Measurements from ENCODE around the gene SLC25A25.
"Not testable (repeated sequence)": the region's sequence is repeated elsewhere in the genome, so short reads cannot be mapped to it uniquely, and the experiment has no call there.

The SLC25A25 gene

DNA sequence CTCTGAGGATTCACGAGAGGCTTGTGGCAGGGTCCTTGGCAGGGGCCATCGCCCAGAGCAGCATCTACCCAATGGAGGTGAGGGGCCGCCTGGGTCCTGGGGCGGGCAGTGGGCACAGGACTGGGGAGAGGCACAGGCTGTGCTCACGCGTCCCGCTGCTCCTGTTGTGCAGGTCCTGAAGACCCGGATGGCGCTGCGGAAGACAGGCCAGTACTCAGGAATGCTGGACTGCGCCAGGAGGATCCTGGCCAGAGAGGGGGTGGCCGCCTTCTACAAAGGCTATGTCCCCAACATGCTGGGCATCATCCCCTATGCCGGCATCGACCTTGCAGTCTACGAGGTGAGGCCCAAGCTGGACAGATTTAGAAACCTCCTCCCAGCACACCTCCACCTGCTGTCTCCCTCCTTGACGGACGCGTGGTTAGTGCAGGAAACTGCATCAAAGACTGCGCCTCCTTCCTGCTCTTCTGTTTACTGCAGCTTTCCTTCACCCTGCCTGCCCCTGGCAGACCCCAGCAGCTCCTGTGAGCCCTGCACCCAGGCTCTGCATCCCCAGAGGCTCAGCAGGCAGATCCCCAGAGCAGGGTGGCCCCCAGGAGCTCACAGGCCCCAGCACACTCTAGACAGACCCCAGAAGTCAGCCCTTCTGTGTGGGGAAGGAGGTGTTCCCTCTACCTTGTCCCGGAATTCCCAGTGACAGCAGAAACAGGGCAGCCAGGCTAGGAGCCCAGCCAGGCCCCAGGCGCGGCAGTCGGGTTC, 38.3 kb downstream of the SLC25A25 start:
- H3K4me3 ChIP-seq (ENCODE audit: low read depth, low read length), result no peak overlapping the region
- TF ChIP-seq, protein P1, sequence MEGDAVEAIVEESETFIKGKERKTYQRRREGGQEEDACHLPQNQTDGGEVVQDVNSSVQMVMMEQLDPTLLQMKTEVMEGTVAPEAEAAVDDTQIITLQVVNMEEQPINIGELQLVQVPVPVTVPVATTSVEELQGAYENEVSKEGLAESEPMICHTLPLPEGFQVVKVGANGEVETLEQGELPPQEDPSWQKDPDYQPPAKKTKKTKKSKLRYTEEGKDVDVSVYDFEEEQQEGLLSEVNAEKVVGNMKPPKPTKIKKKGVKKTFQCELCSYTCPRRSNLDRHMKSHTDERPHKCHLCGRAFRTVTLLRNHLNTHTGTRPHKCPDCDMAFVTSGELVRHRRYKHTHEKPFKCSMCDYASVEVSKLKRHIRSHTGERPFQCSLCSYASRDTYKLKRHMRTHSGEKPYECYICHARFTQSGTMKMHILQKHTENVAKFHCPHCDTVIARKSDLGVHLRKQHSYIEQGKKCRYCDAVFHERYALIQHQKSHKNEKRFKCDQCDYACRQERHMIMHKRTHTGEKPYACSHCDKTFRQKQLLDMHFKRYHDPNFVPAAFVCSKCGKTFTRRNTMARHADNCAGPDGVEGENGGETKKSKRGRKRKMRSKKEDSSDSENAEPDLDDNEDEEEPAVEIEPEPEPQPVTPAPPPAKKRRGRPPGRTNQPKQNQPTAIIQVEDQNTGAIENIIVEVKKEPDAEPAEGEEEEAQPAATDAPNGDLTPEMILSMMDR (IDR thresholded peaks at IDR 0.05; ENCODE audit: control insufficient read depth, extremely low read depth, insufficient read depth), result no peak
- no peak for DNase-seq (ENCODE audit: low read depth)

DNA sequence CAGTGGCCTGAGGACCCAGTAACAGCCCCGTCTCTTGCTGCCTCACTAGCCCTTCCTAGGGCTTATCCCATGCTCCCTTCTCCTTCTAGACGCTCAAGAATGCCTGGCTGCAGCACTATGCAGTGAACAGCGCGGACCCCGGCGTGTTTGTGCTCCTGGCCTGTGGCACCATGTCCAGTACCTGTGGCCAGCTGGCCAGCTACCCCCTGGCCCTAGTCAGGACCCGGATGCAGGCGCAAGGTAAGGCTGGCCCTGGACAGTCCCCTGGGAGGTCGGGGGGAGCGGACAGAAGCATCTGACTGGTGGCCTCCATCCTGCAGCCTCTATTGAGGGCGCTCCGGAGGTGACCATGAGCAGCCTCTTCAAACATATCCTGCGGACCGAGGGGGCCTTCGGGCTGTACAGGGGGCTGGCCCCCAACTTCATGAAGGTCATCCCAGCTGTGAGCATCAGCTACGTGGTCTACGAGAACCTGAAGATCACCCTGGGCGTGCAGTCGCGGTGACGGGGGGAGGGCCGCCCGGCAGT, 39.0 kb downstream of the SLC25A25 start:
- no peak for DNase-seq (ENCODE audit: low read depth)
- TF ChIP-seq, protein P1 (IDR thresholded peaks at IDR 0.05; ENCODE audit: control insufficient read depth, extremely low read depth, insufficient read depth), result no peak
- no peak overlapping the region for H3K4me3 ChIP-seq (ENCODE audit: low read depth, low read length)

DNA sequence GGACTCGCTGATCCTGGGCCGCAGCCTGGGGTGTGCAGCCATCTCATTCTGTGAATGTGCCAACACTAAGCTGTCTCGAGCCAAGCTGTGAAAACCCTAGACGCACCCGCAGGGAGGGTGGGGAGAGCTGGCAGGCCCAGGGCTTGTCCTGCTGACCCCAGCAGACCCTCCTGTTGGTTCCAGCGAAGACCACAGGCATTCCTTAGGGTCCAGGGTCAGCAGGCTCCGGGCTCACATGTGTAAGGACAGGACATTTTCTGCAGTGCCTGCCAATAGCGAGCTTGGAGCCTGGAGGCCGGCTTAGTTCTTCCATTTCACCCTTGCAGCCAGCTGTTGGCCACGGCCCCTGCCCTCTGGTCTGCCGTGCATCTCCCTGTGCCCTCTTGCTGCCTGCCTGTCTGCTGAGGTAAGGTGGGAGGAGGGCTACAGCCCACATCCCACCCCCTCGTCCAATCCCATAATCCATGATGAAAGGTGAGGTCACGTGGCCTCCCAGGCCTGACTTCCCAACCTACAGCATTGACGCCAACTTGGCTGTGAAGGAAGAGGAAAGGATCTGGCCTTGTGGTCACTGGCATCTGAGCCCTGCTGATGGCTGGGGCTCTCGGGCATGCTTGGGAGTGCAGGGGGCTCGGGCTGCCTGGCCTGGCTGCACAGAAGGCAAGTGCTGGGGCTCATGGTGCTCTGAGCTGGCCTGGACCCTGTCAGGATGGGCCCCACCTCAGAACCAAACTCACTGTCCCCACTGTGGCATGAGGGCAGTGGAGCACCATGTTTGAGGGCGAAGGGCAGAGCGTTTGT, 39.6 kb downstream of the SLC25A25 start:
- DNase-seq (ENCODE audit: low read depth), result no peak

DNA sequence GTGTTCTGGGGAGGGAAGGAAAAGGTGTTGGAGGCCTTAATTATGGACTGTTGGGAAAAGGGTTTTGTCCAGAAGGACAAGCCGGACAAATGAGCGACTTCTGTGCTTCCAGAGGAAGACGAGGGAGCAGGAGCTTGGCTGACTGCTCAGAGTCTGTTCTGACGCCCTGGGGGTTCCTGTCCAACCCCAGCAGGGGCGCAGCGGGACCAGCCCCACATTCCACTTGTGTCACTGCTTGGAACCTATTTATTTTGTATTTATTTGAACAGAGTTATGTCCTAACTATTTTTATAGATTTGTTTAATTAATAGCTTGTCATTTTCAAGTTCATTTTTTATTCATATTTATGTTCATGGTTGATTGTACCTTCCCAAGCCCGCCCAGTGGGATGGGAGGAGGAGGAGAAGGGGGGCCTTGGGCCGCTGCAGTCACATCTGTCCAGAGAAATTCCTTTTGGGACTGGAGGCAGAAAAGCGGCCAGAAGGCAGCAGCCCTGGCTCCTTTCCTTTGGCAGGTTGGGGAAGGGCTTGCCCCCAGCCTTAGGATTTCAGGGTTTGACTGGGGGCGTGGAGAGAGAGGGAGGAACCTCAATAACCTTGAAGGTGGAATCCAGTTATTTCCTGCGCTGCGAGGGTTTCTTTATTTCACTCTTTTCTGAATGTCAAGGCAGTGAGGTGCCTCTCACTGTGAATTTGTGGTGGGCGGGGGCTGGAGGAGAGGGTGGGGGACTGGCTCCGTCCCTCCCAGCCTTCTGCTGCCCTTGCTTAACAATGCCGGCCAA, 40.4 kb downstream of the SLC25A25 start:
- no peak for DNase-seq (ENCODE audit: low read depth)
- H3K4me3 ChIP-seq (ENCODE audit: low read depth, low read length), result no peak overlapping the region
- TF ChIP-seq, protein P1 (IDR thresholded peaks at IDR 0.05; ENCODE audit: control insufficient read depth, extremely low read depth, insufficient read depth), result no peak

More for the DNA sequence above, 39.6 kb downstream of the SLC25A25 start:
- TF ChIP-seq, protein P1 (IDR thresholded peaks at IDR 0.05; ENCODE audit: control insufficient read depth, extremely low read depth, insufficient read depth), result no peak
- H3K4me3 ChIP-seq (ENCODE audit: low read depth, low read length), result no peak overlapping the region

DNA sequence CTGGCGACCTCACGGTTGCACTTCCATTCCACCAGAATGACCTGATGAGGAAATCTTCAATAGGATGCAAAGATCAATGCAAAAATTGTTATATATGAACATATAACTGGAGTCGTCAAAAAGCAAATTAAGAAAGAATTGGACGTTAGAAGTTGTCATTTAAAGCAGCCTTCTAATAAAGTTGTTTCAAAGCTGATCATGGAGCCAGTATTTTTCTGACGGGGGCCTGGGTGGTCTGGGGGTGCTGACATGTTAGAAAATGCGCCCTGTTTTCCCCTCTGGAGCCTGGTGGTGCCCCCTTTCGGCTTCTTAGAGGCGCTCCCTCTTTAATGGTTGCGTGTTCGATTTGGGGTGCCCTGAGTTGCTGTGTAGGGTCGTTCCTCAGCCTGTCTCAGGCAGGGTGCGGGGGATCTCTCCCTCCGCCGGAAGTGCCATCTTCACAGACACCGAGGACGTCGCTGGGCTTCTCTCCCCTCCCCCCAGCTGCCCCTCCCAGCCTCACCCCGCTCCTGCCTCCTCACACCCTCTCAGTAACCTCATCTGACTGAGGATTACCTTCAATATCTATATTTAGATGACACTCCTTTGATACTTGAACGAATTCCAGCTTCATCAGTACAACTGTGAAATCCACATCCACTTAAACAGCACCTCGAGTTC, 41.1 kb downstream of the SLC25A25 start:
- H3K4me3 ChIP-seq (ENCODE audit: low read depth, low read length), result no peak overlapping the region
- TF ChIP-seq, protein P1 (IDR thresholded peaks at IDR 0.05; ENCODE audit: control insufficient read depth, extremely low read depth, insufficient read depth), result no peak
- no peak for DNase-seq (ENCODE audit: low read depth)

GRCh38 chr9:128111726-128112125, 43.7 kb downstream of the SLC25A25 start:
- not testable (repeated sequence) for H3K4me3 ChIP-seq (ENCODE audit: low read depth, low read length); DNase-seq (ENCODE audit: low read depth)
